HG03045 (cell line): ENCODE measurements around the gene GHRH.

ENCODE experiments used
- ATAC-seq: cut with Tn5 transposase; IDR thresholded peaks from one replicate; pipeline ENCODE4 v1.9.1; 2021; ENCODE audit warnings: mild to moderate bottlenecking, moderate library complexity; ENCODE audit not compliant: unreplicated experiment

Gene GHRH

GRCh38 chr20:37261714-37262113 lies at the start of gene GHRH:
Gene GHRH, minus strand, starts transcription at chr20:37261814. Its CDS starts 4,925 bp downstream, at chr20:37256889.
- no peak for ATAC-seq

GRCh38 chr20:37310951-37311350 lies 49.3 kb upstream of the GHRH start:
- ATAC-seq, result no peak

- ATAC-seq, result no peak
Measured at GRCh38 chr20:37309936-37310590, 48.4 kb upstream of the GHRH start.

- no peak for ATAC-seq
Measured at GRCh38 chr20:37309290-37309689, 47.7 kb upstream of the GHRH start.

GRCh38 chr20:37308086-37309050 lies 46.8 kb upstream of the GHRH start:
- ATAC-seq, result peak; percentile 87

- no peak for ATAC-seq
Measured at GRCh38 chr20:37305839-37306238, 44.2 kb upstream of the GHRH start.

GRCh38 chr20:37305079-37305478 lies 43.5 kb upstream of the GHRH start:
- no peak for ATAC-seq

- ATAC-seq, result no peak
Measured at GRCh38 chr20:37303637-37304036, 42.0 kb upstream of the GHRH start.

- ATAC-seq, result no peak
Measured at GRCh38 chr20:37302981-37303380, 41.4 kb upstream of the GHRH start.

- no peak for ATAC-seq
Measured at GRCh38 chr20:37301558-37301957, 39.9 kb upstream of the GHRH start.

GRCh38 chr20:37301120-37301519 lies 39.5 kb upstream of the GHRH start:
- no peak for ATAC-seq

GRCh38 chr20:37299718-37300528 lies 38.3 kb upstream of the GHRH start:
- ATAC-seq, result no peak

- no peak for ATAC-seq
Measured at GRCh38 chr20:37298190-37298939, 36.8 kb upstream of the GHRH start.

GRCh38 chr20:37297066-37297736 lies 35.6 kb upstream of the GHRH start:
- no peak for ATAC-seq

- ATAC-seq, result no peak
Measured at GRCh38 chr20:37296371-37296770, 34.8 kb upstream of the GHRH start.

GRCh38 chr20:37295595-37295994 lies 34.0 kb upstream of the GHRH start:
- ATAC-seq, result no peak

GRCh38 chr20:37295001-37295400 lies 33.4 kb upstream of the GHRH start:
- ATAC-seq, result no peak

- ATAC-seq, result no peak
Measured at GRCh38 chr20:37294262-37294981, 32.8 kb upstream of the GHRH start.

GRCh38 chr20:37293301-37293943 lies 31.8 kb upstream of the GHRH start:
- ATAC-seq, result no peak
